IgD-negative memory B cell (primary cell): Measurements from ENCODE around the gene UBE2O. TPM values are rescaled to one million over a fixed set of nuclear protein-coding genes. Genes with fewer than 3 reads are reported as not detected.

Experiments used
- H3K27ac Mint-ChIP-seq, 3 donors: one replicate each; pipeline ENCODE4 v1.8.0; 2020 to 2022; ENCODE audit warnings: mild to moderate bottlenecking in 3 of 3, mixed read lengths in 3 of 3, moderate library complexity in 1 of 3
- H3K27me3 Mint-ChIP-seq: one replicate; pipeline ENCODE4 v1.8.0; 2021; ENCODE audit warnings: mixed read lengths
- H3K36me3 Mint-ChIP-seq: one replicate; pipeline ENCODE4 v1.8.0; 2020; ENCODE audit warnings: mild to moderate bottlenecking, mixed read lengths
- H3K4me1 Mint-ChIP-seq, 3 donors: one replicate each; pipeline ENCODE4 v1.8.0; 2020 to 2022; ENCODE audit warnings: mixed read lengths in 3 of 3, mild to moderate bottlenecking in 1 of 3
- H3K4me3 Mint-ChIP-seq, 4 donors: one replicate each; pipeline ENCODE4 v1.8.0; 2020 to 2022; ENCODE audit warnings: mild to moderate bottlenecking in 4 of 4, mixed read lengths in 4 of 4, moderate library complexity in 3 of 4
- H3K9me3 Mint-ChIP-seq, 3 donors: one replicate each; pipeline ENCODE4 v1.8.0; 2020 to 2021; ENCODE audit warnings: mixed read lengths in 3 of 3, mild to moderate bottlenecking in 1 of 3
- polyA plus RNA-seq: library from polyadenylated mRNA; unstranded; fragments of 300-500 nt; fragmentation: Illumina TruSeq; gene quantifications from one replicate; pipeline ENCODE4 v1.2.3, GENCODE V29; 2021

UBE2O gene
- polyA plus RNA-seq, 1 donor from 2014 or later, result 13.8 TPM

GRCh38 chr17:76383546-76384221 lies 69.3 kb downstream of the UBE2O start:
- peak overlapping the region in 1 of 3 donors; percentile 59 for H3K27ac Mint-ChIP-seq
- no peaks in the 10 kb centered on the region for H3K9me3 Mint-ChIP-seq
- peak overlapping the region; percentile 64 to 93 (median 84) for H3K4me3 Mint-ChIP-seq
- H3K36me3 Mint-ChIP-seq, result no peaks in the 10 kb centered on the region
- H3K27me3 Mint-ChIP-seq, result peaks cover 5% of the 10 kb centered on the region
- peaks cover 0 to 4% (median 3%) of the 10 kb centered on the region in 3 donors for H3K4me1 Mint-ChIP-seq

DNA sequence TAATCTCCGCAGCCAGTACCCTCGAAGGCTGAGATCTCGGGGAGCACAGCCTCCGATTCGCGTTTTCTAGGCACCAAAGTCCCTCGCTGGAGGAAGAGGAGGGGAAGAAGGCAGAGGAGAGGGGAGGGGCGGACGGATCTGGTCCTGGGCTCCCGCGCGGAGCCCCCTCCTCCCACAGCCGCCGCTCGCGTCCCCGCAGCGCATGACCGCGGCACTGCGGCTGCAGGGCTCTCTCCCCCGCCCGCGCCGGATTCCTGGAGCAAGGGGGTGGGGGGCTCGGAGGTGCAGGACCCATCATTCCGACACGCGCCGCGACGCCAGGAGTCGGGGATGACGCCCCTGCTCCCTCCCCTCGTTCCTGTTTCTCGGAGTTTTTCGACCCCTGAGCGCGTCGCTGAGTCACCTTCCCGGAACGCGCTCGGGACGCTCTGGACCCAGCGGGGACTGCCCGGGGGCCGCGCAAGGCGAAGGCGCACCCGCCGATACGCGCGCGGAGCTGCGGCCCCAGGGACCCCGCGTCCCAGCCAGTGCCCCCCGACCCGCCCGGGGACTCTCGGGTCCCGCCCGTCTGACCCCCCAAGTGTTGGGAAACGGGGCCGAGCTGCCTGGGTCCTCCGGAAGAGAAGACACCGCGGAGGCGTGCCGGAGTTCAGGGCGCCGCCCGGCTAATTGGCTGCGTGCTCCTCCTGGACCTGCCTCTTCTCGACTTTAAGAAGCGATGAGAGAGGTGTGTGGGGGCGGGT lies 70.0 kb downstream of the UBE2O start:
- Mint-ChIP-seq H3K36me3 (no peaks in the 10 kb centered on the region), H3K27ac (peak overlapping the region in 1 of 3 donors; percentile 53), H3K4me3 (peak overlapping the region; percentile 69 to 93 (median 84)), H3K4me1 (peaks cover 0 to 4% (median 3%) of the 10 kb centered on the region in 3 donors), H3K27me3 (peaks cover 8% of the 10 kb centered on the region), H3K9me3 (no peaks in the 10 kb centered on the region)

DNA sequence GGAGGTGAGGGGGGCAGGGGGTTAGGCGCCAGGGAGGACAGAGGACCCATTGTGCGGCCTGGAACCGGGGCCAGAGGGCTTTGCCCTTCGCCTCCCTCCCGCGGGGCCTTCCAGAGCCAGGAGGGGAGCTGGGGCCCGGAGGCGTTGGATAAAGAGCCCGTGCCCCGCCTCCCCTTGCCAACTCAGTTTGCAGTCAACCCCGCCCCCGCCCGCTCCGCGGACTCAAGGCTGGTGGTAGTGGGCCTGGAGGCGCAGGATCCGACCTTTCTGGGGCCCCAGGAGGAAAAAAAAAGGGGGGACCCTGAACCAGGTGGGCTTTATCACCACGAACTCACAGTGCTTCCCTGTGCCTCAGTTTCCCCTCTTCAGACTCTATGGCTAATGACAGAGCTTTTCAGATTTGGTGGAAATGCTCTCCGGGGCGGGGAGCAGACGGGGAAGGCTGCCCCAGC lies 70.6 kb downstream of the UBE2O start:
- Mint-ChIP-seq H3K27ac (peak overlapping the region in 1 of 3 donors; percentile 53), H3K36me3 (no peaks in the 10 kb centered on the region), H3K9me3 (no peaks in the 10 kb centered on the region), H3K4me1 (peaks cover 0 to 4% (median 3%) of the 10 kb centered on the region in 3 donors), H3K4me3 (peak overlapping the region; percentile 69 to 92 (median 83)), H3K27me3 (peaks cover 8% of the 10 kb centered on the region)

- peaks cover 0 to 4% (median 3%) of the 10 kb centered on the region in 3 donors for H3K4me1 Mint-ChIP-seq
- peak overlapping the region in 2 of 4 donors; percentile 29 to 84 for H3K4me3 Mint-ChIP-seq
- no peaks in the 10 kb centered on the region for H3K9me3 Mint-ChIP-seq
- H3K27ac Mint-ChIP-seq, result no peak overlapping the region
- H3K27me3 Mint-ChIP-seq, result peaks cover 8% of the 10 kb centered on the region
- no peaks in the 10 kb centered on the region for H3K36me3 Mint-ChIP-seq
These were observed 71.2 kb downstream of the UBE2O start for GRCh38 chr17:76381633-76382350.

GRCh38 chr17:76379646-76380376 lies 73.1 kb downstream of the UBE2O start:
- H3K36me3 Mint-ChIP-seq, result no peaks in the 10 kb centered on the region
- peaks cover 0 to 4% (median 3%) of the 10 kb centered on the region in 3 donors for H3K4me1 Mint-ChIP-seq
- H3K4me3 Mint-ChIP-seq, result peak overlapping the region in 1 of 4 donors; percentile 81
- no peaks in the 10 kb centered on the region for H3K9me3 Mint-ChIP-seq
- H3K27me3 Mint-ChIP-seq, result peaks cover 8% of the 10 kb centered on the region
- H3K27ac Mint-ChIP-seq, result no peak overlapping the region

DNA sequence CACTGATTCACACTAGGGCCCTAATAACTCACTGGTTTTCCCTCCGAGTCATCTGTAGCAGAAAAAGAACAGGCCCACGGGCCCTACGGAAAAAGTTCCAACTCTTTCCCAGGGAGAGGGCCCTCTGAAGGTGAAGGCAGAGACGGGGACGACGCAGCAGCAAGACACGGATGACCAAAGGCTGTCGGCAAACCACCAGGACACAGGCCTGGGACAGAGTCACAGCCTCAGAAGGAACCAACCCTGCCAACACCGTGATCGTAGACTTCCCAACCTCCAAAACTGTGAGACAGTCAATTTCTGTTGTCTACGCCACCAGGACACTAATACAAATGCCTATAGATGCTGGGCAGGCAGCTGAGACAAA lies 73.7 kb downstream of the UBE2O start:
- H3K36me3 Mint-ChIP-seq, result no peaks in the 10 kb centered on the region
- H3K4me1 Mint-ChIP-seq, result peaks cover 0 to 4% (median 3%) of the 10 kb centered on the region in 3 donors
- no peaks in the 10 kb centered on the region for H3K9me3 Mint-ChIP-seq
- no peak overlapping the region for H3K27ac Mint-ChIP-seq
- H3K27me3 Mint-ChIP-seq, result peaks cover 8% of the 10 kb centered on the region
- peak overlapping the region in 1 of 4 donors; percentile 81 for H3K4me3 Mint-ChIP-seq

- Mint-ChIP-seq H3K36me3 (no peaks in the 10 kb centered on the region), H3K27me3 (peaks cover 8% of the 10 kb centered on the region), H3K27ac (no peak overlapping the region), H3K9me3 (no peaks in the 10 kb centered on the region), H3K4me3 (peak overlapping the region in 1 of 4 donors; percentile 20), H3K4me1 (peaks cover 0 to 4% (median 4%) of the 10 kb centered on the region in 3 donors)
These were observed 74.2 kb downstream of the UBE2O start for GRCh38 chr17:76378548-76379274.

- H3K4me3 Mint-ChIP-seq, result peak overlapping the region in 1 of 4 donors; percentile 22
- peaks cover 5% of the 10 kb centered on the region for H3K27me3 Mint-ChIP-seq
- H3K4me1 Mint-ChIP-seq, result peaks cover 0 to 5% (median 5%) of the 10 kb centered on the region in 3 donors
- no peak overlapping the region for H3K27ac Mint-ChIP-seq
- no peaks in the 10 kb centered on the region for H3K36me3 Mint-ChIP-seq
- H3K9me3 Mint-ChIP-seq, result no peaks in the 10 kb centered on the region
These were observed 76.4 kb downstream of the UBE2O start for GRCh38 chr17:76376318-76377133.

DNA sequence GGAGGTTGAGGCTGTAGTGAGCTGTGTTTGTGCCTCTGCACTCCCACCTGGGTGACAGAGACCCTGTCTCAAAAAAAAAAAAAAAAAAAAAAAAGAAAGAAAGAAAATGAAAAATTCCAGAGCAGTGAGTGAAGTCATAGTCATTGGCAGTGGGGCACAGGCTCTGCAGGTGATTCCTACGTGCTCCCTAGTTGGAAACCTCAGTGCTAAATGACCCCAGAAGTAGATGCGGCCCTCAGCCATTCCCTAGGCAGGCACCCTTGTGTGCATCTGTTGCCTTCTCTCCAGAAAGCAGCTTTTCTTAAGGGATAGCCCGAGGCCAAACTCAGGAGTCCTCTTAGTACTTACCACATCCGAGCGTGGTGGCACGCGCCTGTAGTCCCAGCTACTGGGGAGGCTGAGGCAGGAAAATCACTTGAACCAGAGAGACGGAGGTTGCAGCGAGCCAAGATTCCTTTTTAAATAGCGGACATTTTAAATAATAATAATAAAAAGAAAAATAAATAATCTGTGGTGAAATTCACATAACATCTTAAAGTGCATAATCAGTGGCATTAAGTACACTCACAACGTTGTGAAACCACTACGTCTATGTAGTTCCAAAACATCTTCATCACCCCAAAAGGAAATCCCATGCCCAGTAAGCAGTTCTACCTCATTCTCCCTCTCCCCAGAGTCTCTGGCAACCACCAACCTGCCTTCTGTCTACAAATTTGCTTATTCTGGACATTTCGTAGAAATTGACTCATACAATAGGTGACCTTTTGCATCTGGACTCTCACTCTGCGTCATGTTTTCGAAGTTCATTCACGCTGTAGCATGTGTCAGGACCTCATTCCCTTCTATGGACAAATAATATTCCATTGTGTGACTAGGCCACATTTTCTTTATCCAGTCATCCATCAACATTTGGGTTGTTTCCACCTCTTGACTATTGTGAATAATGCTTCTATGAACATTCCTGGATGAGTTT lies 81.0 kb downstream of the UBE2O start:
- no peak overlapping the region for H3K4me3 Mint-ChIP-seq
- H3K9me3 Mint-ChIP-seq, result no peaks in the 10 kb centered on the region
- peaks cover 3% of the 10 kb centered on the region for H3K36me3 Mint-ChIP-seq
- H3K4me1 Mint-ChIP-seq, result peaks cover 0 to 10% (median 5%) of the 10 kb centered on the region in 3 donors
- no peak overlapping the region for H3K27ac Mint-ChIP-seq
- no peaks in the 10 kb centered on the region for H3K27me3 Mint-ChIP-seq

GRCh38 chr17:76370261-76370993 lies 82.5 kb downstream of the UBE2O start:
- H3K4me1 Mint-ChIP-seq, result peaks cover 0 to 13% (median 5%) of the 10 kb centered on the region in 3 donors
- H3K4me3 Mint-ChIP-seq, result no peak overlapping the region
- H3K27ac Mint-ChIP-seq, result no peak overlapping the region
- no peaks in the 10 kb centered on the region for H3K9me3 Mint-ChIP-seq
- no peaks in the 10 kb centered on the region for H3K27me3 Mint-ChIP-seq
- peaks cover 3% of the 10 kb centered on the region for H3K36me3 Mint-ChIP-seq

DNA sequence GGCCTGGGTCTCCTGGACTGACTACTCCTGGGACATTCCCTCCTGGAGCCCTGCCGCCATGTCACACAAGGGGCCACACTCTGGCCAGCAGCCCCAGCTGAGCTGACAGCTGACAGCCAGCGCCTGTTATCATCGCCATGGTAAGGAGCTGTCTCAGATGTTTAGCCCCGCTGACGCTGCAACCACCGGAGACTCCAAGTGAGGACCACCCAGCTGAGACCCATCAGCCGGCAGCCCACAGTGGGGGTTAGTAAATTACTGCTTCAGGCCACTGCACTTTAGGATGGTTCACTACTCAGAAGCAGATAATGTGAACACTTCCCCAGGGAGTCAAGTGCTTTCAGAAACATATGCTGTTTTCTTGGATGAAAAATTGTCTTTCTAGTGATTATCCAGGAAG lies 83.1 kb downstream of the UBE2O start:
- no peak overlapping the region for H3K27ac Mint-ChIP-seq

GRCh38 chr17:76369379-76369778 lies 83.6 kb downstream of the UBE2O start:
- Mint-ChIP-seq H3K36me3 (peaks cover 3% of the 10 kb centered on the region), H3K27me3 (no peaks in the 10 kb centered on the region), H3K27ac (no peak overlapping the region), H3K9me3 (no peaks in the 10 kb centered on the region), H3K4me3 (no peak overlapping the region), H3K4me1 (peaks cover 0 to 14% (median 5%) of the 10 kb centered on the region in 3 donors)

More for the DNA sequence above, 83.1 kb downstream of the UBE2O start:
- Mint-ChIP-seq H3K9me3 (no peaks in the 10 kb centered on the region), H3K4me3 (peak overlapping the region in 2 of 4 donors; percentile 1 to 51), H3K4me1 (peaks cover 0 to 14% (median 5%) of the 10 kb centered on the region in 3 donors), H3K27me3 (no peaks in the 10 kb centered on the region), H3K36me3 (peaks cover 3% of the 10 kb centered on the region)
